NOMO-1 treated with dmso at 0.1 percent for 144 hours (cell line): ENCODE results near the gene CCDC51.
"Not testable (repeated sequence)": the region's sequence is repeated elsewhere in the genome, so short reads cannot be mapped to it uniquely, and the experiment has no call there.

Experiments
- DNase-seq: peaks from one replicate; lab custom pipeline; 2025; ENCODE audit not compliant: unreplicated experiment; lab: John Stamatoyannopoulos, UW

Gene CCDC51

DNA sequence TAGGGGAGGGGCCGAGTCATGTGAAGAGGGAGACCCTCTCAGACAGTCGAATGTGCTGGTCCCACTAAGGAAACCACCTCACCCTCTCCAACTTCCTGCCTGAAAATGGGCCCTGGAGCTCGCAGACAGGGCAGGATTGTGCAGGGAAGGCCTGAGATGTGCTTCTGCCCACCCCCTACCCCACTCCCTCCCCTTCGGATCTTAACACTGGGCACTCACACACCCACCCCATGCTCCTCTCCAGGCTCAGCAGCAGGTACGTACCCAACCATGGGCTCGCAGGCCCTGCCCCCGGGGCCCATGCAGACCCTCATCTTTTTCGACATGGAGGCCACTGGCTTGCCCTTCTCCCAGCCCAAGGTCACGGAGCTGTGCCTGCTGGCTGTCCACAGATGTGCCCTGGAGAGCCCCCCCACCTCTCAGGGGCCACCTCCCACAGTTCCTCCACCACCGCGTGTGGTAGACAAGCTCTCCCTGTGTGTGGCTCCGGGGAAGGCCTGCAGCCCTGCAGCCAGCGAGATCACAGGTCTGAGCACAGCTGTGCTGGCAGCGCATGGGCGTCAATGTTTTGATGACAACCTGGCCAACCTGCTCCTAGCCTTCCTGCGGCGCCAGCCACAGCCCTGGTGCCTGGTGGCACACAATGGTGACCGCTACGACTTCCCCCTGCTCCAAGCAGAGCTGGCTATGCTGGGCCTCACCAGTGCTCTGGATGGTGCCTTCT is 26.6 kb upstream of the CCDC51 start:
- DNase-seq: no peak

DNA sequence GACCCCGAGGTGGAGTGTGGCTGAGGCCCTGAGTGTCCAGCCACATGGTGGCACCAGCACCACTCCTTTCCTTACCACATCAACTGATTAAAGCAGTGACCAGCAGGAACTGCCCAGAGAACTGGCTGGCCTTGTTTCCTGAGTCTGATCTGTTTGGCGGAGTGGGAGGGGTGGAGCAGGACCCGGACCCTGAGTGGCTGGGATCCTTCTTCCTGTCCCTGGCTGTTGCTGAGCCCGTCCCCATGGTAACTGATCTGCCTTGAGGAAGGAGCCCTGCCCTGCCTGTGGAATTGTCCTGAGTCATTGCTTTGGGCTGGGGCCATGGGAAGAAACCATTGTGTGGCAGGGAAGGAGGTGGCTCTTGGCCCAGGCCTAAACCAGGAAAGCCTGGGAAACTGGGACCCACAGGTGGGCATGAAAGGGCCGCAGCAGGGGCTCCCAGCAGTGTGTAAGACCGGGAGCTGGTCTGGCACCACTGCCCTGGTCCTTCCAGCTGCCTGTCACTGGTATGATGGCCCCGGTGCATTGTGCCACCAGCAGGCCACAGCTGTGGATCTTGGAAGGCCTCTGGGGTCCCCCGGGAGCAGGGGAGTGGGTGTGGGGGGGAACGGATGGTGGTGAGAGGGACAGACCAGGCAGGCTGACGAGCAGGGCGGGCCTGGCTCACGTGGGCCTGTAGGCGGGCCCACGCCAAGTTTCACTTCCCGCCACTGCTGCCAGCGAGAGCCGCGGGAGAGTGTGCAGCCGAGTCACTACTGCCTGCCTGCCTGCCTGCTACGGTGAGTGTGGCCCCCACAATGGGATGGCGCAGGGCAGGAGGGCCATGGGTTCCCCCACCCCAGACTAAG is 25.8 kb upstream of the CCDC51 start:
- peak; percentile 78 for DNase-seq

DNA sequence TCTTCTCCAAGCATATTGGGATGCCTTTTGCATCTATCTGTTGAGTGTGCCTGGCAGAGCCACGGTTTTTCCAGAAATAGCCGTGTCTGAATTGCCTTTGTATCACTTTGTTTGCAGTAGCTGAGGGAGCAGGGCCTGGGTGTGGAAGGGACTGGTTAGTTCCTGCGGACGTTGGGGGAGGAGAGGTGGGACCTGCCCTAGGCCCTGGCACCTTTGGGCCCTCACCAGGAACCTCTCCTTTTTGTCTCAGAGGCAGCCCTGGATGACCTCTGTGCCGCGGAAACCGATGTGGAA is 25.3 kb upstream of the CCDC51 start:
- no peak for DNase-seq

DNA sequence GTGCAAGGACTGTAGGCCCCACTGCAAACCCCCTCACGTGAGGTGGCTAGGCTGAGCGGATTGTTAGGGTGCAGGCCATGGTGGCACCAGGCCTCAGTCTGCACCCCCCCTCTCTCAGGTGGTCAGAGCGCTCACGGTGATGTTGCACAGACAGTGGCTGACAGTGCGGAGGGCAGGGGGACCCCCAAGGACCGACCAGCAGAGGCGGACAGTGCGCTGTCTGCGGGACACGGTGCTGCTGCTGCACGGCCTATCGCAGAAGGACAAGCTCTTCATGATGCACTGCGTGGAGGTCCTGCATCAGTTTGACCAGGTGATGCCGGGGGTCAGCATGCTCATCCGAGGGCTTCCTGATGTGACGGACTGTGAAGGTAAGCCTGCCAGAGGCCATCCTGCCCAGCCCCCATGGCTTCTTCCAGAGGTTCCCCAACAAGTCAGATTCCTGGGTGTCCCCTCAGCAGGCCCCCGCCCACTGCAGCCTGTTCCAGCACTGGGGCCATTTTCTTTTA is 24.8 kb upstream of the CCDC51 start:
- DNase-seq: no peak

DNA sequence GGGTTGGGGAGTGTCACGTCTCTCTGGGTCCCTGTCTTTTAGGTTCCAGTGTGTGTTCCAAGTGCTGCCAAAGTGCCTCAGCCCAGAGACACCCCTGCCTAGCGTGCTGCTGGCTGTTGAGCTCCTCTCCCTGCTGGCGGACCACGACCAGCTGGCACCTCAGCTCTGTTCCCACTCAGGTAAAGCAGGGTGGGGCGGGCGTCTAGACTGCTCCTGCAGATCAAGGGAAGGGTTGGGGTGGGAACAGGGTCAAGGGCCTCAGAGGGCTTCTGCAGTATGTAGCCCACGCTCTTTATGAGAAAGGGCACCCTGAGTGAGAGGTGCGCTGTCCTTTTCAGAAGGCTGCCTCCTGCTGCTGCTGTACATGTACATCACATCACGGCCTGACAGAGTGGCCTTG is 23.8 kb upstream of the CCDC51 start:
- DNase-seq: no peak

DNA sequence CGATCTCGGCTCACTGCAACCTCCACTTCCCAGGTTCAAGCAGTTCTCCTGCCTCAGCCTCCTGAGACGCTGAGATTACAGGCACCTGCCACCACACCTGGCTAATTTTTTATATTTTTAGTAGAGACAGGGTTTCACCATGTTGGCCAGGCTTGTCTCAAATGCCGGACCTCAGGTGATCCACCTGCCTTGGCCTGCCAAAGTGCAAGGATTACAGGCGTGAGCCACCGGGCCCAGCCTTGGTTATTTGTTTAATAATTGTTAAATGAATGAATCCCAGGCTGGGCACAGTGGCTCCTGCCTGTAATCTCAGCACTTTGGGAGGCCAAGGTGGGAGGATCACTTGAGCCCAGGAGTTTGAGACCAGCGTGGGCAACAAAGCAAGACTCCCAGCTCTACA is 21.8 kb upstream of the CCDC51 start:
- not testable (repeated sequence) for DNase-seq

DNA sequence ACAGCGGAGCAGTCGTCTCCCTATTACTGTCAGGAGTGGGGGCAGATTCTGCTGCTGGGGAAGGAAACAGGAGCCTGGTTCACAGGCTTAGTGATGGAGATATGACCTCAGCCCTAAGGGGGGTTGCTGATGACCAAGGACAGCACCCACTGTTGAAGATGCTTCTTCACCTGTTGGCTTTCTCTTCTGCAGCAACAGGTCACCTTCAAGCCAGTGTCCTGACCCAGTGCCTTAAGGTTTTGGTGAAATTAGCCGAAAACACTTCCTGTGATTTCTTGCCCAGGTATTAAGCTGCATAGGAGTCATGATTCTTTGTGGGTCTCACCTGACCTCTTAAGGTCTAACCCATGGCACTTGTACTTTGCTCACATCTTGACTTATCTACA is 20.6 kb upstream of the CCDC51 start:
- DNase-seq: no peak

DNA sequence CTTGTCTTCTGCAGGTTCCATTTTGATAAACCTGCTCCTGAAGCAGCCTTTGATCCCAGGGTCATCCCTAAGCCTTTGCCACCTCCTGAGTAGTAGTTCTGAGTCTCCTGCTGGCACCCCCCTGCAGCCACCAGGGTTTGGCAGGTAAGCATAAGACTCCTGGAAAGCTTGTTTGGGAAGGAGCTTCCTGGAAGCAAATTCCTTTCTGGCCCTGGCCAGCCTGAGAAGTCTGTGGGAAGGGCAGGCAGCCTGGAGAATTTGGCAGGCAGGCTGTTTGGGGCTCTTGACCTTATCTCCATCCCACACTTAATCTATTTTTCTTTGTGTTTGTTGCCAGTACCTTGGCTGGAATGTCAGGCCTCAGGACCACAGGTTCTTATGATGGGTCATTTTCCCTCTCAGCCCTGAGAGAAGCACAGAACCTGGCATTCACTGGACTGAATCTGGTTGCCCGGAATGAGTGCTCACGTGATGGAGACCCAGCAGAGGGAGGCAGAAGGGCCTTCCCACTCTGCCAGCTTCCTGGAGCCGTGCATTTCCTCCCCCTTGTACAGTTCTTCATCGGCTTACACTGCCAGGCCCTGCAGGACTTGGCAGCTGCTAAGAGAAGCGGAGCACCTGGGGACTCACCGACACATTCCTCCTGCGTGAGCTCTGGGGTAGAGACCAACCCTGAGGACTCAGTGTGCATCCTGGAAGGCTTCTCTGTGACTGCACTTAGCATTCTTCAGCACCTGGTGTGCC is 20.0 kb upstream of the CCDC51 start:
- DNase-seq: no peak

DNA sequence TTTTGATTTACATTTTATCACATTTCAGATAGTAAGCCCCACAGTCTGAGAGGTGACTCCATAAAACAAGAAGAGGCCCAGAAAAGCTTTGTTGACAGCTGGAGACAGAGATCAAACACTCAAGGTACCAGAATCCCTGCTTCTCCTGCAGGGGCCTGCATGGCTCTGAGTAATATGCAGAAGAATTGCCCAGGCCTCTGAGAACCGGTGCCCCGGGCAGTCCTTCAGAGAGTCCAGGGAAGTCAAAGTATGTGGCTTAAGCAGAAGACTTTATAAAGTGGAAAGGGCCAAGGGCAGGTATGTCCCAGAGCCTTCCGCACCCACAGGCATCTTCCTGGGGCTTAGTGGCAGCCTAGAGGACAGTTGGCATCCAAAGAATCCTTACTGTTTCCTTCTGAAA is 19.4 kb upstream of the CCDC51 start:
- no peak for DNase-seq

DNA sequence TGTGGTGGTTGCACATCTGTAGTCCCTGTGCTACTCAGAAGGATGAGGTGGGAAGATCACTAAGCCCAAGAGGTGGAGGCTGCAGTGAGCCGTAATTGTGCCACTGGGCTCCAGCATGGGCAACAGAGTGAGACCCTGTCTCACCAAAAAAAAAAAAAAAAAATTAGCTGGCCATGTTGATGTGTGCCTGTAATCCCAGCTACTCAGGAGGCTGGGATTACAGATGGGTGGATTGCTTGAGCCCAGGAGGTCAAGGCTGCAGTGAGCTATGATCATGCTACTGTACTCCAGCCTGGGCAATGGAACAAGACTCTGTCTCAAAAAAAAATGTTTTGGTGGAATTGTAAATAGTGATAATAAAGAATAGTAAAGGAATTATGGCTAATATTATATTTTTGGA is 16.5 kb upstream of the CCDC51 start:
- no peak for DNase-seq

DNA sequence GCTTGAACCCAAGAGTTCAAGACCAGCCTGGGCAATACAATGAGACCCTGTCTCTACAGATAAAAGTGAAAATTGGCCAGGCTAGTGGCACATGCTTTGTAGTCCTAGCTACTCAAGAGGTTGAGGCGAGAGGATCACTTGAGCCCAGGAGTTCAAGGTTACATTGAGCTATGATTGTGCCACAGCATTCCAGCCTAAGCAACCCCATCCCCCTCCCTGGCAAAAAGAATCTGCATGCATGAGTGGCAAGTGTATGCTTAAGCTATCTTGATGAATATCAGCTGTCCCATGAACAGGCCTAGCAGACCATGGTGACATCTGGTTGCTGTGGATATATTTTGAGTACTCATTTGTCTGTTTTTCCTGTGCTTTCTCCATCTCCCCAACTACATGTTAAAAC is 11.4 kb upstream of the CCDC51 start:
- no peak for DNase-seq

DNA sequence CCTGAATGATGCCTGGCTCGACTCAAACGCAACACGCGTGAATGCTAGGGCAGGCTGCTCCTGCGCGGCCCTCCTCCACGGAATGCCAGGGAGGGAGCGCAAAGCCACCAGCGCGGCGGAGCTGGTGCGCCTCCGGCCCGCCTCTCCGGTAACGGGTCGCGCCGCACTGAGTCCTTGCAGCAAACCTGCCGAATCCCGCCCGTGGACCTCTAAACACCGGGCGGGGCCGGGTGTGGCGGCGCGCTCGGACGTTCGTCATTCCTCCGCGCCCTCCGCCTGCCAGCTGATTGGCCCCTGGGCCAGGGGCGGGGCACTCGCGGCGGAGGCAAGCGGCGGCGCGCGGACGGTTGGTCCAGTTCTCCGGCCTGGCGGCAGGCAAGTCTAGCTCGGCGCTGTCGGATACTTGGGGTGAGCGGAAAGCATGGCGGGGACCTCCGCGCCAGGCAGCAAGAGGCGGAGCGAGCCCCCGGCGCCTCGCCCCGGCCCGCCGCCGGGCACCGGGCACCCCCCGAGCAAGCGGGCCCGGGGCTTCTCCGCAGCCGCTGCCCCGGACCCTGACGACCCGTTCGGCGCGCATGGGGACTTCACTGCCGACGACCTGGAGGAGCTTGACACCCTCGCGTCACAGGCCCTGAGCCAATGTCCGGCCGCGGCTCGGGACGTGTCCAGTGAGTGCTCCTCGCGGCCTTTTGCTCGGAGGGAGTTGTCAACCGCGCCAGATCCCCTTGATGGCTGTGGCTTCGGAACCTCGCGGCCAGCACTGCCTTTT is 6.7 kb upstream of the CCDC51 start, which contains the start of gene ATRIP:
ATRIP (plus strand) TSS at position 313 of the 769 bp plus-strand sequence; CDS start at position 422, 109 bp downstream.
- DNase-seq: peak; percentile 83

DNA sequence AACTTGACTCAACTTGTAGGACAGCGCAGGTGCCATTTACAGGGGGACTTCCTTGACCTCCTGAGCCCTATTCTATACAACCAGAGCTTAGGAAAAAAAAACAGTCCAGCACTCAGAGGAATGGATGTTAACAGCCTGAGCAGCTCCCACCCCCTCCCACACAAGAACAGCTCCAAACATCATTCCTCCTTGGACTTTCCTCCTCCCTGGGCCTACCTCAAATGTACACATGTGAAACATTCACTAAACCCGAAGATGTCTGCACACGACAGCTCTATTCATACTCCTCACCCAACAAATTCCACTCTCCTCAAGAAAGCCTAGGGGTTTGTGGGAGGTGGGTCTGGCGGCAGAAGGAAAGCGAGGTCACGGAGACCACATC is 6.1 kb upstream of the CCDC51 start:
- no peak for DNase-seq

DNA sequence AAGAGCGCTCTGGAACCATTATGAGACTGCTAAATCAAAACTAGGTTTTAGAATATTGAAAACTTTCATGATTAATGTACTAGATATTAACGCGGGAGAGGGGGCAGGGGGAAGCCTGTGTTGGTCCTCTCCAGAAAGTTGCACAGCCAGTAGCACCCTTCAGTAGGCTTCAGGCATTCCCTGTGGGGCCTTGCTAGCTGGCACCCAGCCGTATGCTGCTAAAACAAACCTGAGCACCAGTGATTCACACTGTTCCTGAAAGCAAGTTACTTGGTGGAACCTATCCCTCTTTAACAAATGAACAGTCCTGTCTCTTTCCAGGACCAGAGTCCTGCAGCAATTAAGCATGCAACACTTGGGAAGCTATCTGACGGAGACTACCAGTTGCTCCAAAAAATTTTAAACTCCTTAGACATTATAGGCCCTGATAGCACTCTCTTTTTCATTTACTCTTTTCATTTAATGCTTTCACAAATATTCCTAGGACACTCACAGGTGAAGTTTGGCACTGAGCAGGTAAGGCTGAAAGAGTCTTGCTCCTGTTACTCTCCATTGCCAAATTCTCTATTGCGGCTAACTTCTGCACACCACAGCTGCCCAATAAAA is 5.5 kb upstream of the CCDC51 start:
- no peak for DNase-seq

DNA sequence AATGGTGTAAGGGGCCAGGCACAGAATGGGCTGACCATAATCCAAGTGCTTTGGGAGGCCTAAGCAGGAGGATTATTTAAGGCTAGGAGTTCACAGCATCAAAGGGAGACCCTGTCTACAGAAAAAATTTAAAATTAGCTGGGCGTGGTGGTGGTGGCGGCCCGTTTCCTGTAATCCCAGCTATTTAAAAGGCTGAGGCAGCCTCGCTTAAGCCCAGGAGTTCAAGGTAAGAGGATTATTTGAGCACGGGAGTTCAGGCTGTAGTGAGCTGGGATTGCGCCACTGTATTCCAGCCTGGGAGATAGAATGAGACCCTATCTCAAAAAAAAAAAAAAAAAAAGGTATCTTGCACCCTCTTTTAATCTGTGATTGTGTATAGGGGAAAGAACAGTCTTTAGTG is 2.0 kb upstream of the CCDC51 start:
- no peak for DNase-seq

DNA sequence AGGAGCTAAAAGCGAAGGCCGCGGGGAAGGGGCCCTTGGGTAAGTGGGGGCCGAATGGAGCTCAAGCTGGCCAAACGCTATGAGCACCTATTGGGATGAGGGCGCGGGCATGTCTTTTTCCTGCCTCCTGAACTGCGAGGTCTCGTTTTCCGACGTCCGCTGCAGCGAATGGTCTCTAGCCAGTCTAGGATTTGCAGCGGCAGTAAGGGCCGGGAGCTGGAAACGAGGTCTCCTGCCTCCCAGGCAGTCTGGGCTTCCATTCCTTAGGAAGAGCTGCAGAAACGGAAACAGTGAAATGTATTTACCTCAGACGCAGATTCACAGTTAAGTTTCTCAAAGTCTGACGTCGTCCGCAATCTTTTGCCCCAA is 655 bp upstream of the CCDC51 start:
- DNase-seq: no peak

DNA sequence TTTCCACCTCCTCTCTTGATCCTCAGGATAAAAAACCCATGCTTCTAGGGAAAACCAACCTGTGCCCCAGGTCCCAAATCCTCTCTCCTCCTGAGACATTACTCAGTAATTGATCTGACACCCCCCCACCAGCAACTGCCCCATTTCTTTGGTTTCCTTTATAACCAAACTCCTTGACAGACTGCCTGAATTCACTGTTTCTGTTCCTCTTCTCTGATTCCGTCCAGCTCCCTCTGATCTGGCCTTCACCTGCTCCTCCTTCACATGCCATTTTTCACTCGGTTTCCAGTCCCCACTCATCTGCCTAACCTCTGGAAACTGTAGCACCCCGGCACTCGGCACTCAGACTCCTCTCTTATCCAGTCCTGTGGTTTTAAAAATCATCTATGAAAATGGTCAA is 2.1 kb downstream of the CCDC51 start:
- DNase-seq: no peak

DNA sequence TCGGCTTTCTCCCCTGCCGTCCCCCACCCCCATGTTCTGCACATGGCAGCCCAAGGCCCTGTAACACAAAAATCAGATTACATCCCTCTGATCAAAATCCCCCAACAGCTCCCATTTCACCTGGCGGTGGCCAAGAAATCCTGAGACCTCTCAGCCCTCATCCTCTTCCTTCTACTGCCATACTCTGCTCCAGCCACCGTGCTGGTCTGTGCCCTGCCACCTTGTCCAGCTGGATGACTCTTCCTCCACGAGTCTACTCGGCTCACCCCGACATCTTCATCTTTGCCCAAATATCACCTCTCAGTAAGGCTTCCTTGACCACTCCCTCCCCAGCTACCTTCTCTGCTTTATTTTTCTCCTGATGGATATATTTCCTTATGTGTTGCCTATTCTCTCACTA is 3.1 kb downstream of the CCDC51 start:
- no peak for DNase-seq

DNA sequence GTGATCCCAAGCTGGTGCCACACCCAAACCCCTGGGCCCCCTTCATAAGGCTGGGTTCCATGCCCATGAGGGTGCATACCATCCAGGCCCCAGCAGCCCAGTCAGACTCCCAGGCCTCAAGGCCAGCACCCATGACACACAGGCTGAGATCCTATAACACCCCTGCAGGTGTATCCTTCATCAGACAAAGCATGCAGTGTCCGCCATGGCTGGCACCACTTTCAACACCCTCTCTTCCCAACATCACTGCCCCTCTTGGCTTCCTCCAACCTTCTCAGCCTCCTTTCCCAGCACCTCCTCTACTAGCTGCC is 3.5 kb downstream of the CCDC51 start:
- no peak for DNase-seq

DNA sequence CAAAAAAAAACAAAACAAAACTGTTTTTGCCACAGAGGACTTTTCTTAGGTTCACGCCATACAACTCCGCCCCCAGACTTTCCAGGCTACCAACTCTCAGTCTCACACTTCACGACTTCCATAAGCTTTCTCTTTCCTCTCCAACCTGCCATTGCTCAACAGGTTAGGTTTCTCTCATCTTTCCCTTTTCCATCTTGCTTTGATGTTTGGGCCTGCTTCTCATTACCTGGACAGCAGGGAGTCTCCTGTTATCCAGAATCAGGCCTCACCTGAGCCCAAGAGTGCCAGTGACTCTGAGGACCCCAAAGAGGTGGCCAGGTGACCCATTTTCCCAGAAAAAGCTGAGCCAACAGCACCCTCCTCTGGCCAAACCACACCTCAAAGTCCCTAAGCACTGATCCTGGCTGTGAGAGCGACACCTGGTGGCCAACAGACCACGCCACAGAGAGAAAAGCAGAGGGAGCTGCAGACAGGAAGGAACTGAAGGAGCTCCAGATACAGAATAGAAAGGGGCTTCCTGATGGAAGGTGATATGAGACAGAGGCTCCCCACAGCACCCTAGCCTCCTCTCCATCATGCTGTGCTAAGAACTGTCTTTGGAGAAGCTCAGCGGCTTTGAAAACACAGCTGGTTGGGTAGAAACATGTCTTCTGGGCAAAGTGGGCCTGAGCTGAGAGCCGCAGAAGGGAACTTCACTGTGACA is 4.0 kb downstream of the CCDC51 start:
- DNase-seq: peak; percentile 68
